ENCODE data around the gene TIAM2.

- TF ChIP-seq EZH2 (IDR thresholded peaks at IDR 0.05; ENCODE audit: borderline replicate concordance, low read depth, low read length) (no peak), FOS (IDR thresholded peaks at IDR 0.05; ENCODE audit: extremely low read depth, insufficient read length) (no peak), BHLHE40 (IDR thresholded peaks at IDR 0.05; ENCODE audit: low read length) (no peak), RAD21 (CRISPR knock-in tag; conservative IDR thresholded peaks at IDR 0.05 in 1 of 2, IDR thresholded peaks at IDR 0.05 in 1 of 2) (no peak)
Measured at GRCh38 chr6:155259897-155260296, 264.8 kb downstream of the TIAM2 start.

Data from K562 (cell line).